Measurements from ENCODE around the gene SNPH. TPM values are rescaled to one million over a fixed set of nuclear protein-coding genes. Genes with fewer than 3 reads are reported as not detected.
"Not testable (repeated sequence)": the region's sequence is repeated elsewhere in the genome, so short reads cannot be mapped to it uniquely, and the experiment has no call there.

The SNPH gene
- total RNA-seq, 1 experiment from 2014 or later: 2.0 TPM

DNA sequence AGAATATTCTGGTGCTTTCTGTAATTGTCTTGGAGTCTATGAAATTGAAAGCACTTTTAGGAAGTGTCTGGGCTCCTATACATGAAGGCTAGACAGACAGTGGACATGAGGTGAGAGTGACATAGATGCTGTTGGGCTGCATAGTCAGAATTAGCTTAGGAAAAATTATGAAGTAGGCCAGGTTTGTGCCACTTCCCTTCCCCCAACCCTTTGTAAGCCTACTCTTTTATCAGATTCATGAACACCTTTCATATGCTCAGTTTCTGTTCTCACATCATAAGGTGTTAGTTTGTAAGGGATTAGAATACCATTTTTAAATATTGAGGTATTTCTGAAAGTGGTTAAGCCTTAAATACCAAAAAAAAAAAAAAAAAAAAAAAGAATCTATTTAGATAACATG is 18.4 kb upstream of the SNPH start:
- Mint-ChIP-seq H3K4me1 (ENCODE audit: low read depth, unreplicated experiment) (no peaks in the 10 kb centered on the region), H3K27me3 (ENCODE audit: unreplicated experiment) (peaks cover 28% of the 10 kb centered on the region), H3K9me3 (ENCODE audit: low read depth, unreplicated experiment) (no peaks in the 10 kb centered on the region), H3K4me3 (ENCODE audit: low read depth, unreplicated experiment) (no peak overlapping the region), H3K36me3 (ENCODE audit: insufficient read depth, unreplicated experiment) (no peaks in the 10 kb centered on the region), H3K27ac (ENCODE audit: unreplicated experiment) (no peak overlapping the region)
- no TSS peak for BruUV-seq (replicated peaks)
- intact Hi-C loops (cut with micrococcal nuclease; ENCODE audit: unreplicated experiment): no loop called here
- TF ChIP-seq, protein P1, sequence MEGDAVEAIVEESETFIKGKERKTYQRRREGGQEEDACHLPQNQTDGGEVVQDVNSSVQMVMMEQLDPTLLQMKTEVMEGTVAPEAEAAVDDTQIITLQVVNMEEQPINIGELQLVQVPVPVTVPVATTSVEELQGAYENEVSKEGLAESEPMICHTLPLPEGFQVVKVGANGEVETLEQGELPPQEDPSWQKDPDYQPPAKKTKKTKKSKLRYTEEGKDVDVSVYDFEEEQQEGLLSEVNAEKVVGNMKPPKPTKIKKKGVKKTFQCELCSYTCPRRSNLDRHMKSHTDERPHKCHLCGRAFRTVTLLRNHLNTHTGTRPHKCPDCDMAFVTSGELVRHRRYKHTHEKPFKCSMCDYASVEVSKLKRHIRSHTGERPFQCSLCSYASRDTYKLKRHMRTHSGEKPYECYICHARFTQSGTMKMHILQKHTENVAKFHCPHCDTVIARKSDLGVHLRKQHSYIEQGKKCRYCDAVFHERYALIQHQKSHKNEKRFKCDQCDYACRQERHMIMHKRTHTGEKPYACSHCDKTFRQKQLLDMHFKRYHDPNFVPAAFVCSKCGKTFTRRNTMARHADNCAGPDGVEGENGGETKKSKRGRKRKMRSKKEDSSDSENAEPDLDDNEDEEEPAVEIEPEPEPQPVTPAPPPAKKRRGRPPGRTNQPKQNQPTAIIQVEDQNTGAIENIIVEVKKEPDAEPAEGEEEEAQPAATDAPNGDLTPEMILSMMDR (IDR thresholded peaks at IDR 0.05; ENCODE audit: unreplicated experiment): no peak
- no peak for DNase-seq
- CTCF ChIA-PET: no interaction called here

GRCh38 chr20:1250282-1250681 is 15.8 kb upstream of the SNPH start:
- CTCF ChIA-PET; BruUV-seq (replicated peaks); H3K27ac Mint-ChIP-seq (ENCODE audit: unreplicated experiment): not testable (repeated sequence)

GRCh38 chr20:1252416-1252815 is 13.7 kb upstream of the SNPH start:
- intact Hi-C loops (cut with micrococcal nuclease; ENCODE audit: unreplicated experiment): no loop called here
- no peaks in the 10 kb centered on the region for H3K4me1 Mint-ChIP-seq (ENCODE audit: low read depth, unreplicated experiment)
- no TSS peak for BruUV-seq (replicated peaks)
- no peak overlapping the region for H3K27ac Mint-ChIP-seq (ENCODE audit: unreplicated experiment)
- CTCF ChIA-PET: no interaction called here
- H3K27me3 Mint-ChIP-seq (ENCODE audit: unreplicated experiment): peaks cover 20% of the 10 kb centered on the region
- TF ChIP-seq, protein P1 (IDR thresholded peaks at IDR 0.05; ENCODE audit: unreplicated experiment): no peak
- no peaks in the 10 kb centered on the region for H3K9me3 Mint-ChIP-seq (ENCODE audit: low read depth, unreplicated experiment)
- no peak for DNase-seq
- H3K4me3 Mint-ChIP-seq (ENCODE audit: low read depth, unreplicated experiment): no peak overlapping the region
- H3K36me3 Mint-ChIP-seq (ENCODE audit: insufficient read depth, unreplicated experiment): no peaks in the 10 kb centered on the region

More at GRCh38 chr20:1250282-1250681, 15.8 kb upstream of the SNPH start:
- H3K4me1 Mint-ChIP-seq (ENCODE audit: low read depth, unreplicated experiment); H3K9me3 Mint-ChIP-seq (ENCODE audit: low read depth, unreplicated experiment); DNase-seq; intact Hi-C loops (cut with micrococcal nuclease; ENCODE audit: unreplicated experiment); H3K36me3 Mint-ChIP-seq (ENCODE audit: insufficient read depth, unreplicated experiment); H3K4me3 Mint-ChIP-seq (ENCODE audit: low read depth, unreplicated experiment): not testable (repeated sequence)
- peaks cover 20% of the 10 kb centered on the region for H3K27me3 Mint-ChIP-seq (ENCODE audit: unreplicated experiment)

DNA sequence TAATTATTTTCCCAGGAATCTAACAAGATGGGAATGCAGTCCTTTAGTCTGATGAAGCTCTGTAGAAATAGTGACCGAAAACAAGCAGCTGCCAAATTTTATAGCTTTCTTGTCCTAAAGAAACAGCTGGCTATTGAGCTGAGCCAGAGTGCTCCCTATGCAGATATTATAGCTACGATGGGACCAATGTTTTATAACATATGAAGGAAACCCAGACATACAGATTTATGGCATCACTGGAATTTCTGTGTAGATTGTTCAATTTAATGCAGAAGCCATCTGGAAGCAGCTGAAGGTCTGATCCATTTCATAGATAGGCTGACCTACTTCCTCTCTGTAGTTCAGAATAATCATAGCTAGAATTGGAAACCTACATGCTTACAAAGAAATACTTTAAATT is 11.8 kb upstream of the SNPH start:
- no peaks in the 10 kb centered on the region for H3K9me3 Mint-ChIP-seq (ENCODE audit: low read depth, unreplicated experiment)
- H3K36me3 Mint-ChIP-seq (ENCODE audit: insufficient read depth, unreplicated experiment): no peaks in the 10 kb centered on the region
- TF ChIP-seq, protein P1 (IDR thresholded peaks at IDR 0.05; ENCODE audit: unreplicated experiment): no peak
- no TSS peak for BruUV-seq (replicated peaks)
- H3K4me1 Mint-ChIP-seq (ENCODE audit: low read depth, unreplicated experiment): no peaks in the 10 kb centered on the region
- no peak for DNase-seq
- H3K4me3 Mint-ChIP-seq (ENCODE audit: low read depth, unreplicated experiment): no peak overlapping the region
- no peak overlapping the region for H3K27ac Mint-ChIP-seq (ENCODE audit: unreplicated experiment)
- CTCF ChIA-PET: no interaction called here
- intact Hi-C loops (cut with micrococcal nuclease; ENCODE audit: unreplicated experiment): no loop called here
- peaks cover 20% of the 10 kb centered on the region for H3K27me3 Mint-ChIP-seq (ENCODE audit: unreplicated experiment)

DNA sequence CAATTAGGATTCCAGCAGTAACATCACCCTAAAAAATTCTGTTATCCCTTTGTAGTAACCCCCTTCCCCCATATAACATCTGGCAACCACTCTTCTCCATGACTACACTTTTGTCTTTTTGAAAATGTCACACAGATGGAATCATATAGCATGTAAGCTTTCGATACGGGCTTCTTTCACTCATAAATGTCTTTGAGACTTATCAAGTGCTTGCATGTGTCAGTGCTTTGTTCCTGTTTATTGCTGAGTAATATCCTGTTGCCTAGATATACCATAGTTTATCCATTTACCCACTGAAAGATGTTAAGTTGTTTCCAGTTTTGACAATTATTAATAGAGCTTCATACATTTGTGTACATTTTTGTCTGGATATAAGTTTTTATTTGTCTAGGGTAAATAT is 10.4 kb upstream of the SNPH start:
- no peaks in the 10 kb centered on the region for H3K36me3 Mint-ChIP-seq (ENCODE audit: insufficient read depth, unreplicated experiment)
- no peaks in the 10 kb centered on the region for H3K4me1 Mint-ChIP-seq (ENCODE audit: low read depth, unreplicated experiment)
- CTCF ChIA-PET: no interaction called here
- H3K9me3 Mint-ChIP-seq (ENCODE audit: low read depth, unreplicated experiment): no peaks in the 10 kb centered on the region
- DNase-seq: no peak
- H3K4me3 Mint-ChIP-seq (ENCODE audit: low read depth, unreplicated experiment): no peak overlapping the region
- H3K27ac Mint-ChIP-seq (ENCODE audit: unreplicated experiment): no peak overlapping the region
- BruUV-seq (replicated peaks): no TSS peak
- peaks cover 20% of the 10 kb centered on the region for H3K27me3 Mint-ChIP-seq (ENCODE audit: unreplicated experiment)
- TF ChIP-seq, protein P1 (IDR thresholded peaks at IDR 0.05; ENCODE audit: unreplicated experiment): no peak
- intact Hi-C loops (cut with micrococcal nuclease; ENCODE audit: unreplicated experiment): no loop called here

Data from Calu3 (cell line).